IPS-NIHi7 (cell line): ENCODE measurements around the gene AKNA.

Experiments
- DNase-seq: peaks from one replicate; pipeline ENCODE4 v3.0.0; 2012; ENCODE audit warnings: mixed read lengths; ENCODE audit errors: extremely low spot score

Gene AKNA

GRCh38 chr9:114417511-114417910 lies 29.7 kb upstream of the AKNA start:
- DNase-seq = no peak

DNA sequence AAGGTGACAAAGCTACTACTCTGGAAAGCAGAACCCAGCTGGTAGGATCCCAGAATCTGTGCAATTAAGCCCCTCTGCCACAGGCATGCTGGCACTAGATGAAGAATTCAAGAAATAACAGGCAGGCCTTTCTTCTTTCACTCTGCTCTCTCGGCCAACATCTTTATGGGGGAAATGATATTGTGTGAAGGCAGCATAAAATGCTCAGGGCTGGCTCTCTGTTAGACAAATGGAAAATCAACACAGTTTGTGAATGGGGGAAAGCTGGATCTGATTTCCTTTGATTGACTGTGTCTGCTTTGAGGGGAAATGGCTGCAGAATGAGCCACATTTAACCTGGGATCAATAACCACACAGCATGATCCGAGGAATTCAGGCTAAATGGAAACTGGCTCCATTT lies 29.1 kb upstream of the AKNA start:
- no peak for DNase-seq

- no peak for DNase-seq
Observed at GRCh38 chr9:114416290-114416689, 28.5 kb upstream of the AKNA start.

DNA sequence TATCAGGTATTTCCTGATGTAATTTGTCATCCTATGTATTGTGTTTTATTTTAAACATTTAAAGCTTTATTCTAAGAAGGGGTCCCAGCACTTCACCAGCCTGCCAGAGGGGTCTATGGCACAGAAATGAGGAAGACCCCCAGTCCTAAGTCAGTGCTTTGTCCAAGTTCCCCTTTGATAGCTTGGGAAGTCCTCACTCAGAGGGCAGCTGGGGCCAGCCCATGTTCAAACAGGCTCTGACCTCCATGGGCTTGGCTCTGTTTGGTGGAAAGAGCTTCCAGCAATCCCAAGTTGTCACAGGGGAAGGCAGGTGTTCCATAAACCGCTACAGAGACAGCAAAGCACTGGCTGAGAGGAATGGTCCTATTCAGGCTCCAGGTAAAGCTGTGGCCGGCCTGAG lies 26.6 kb upstream of the AKNA start:
- no peak for DNase-seq

GRCh38 chr9:114413861-114414301 lies 26.1 kb upstream of the AKNA start:
- no peak for DNase-seq

- no peak for DNase-seq
Observed at GRCh38 chr9:114412048-114412683, 24.4 kb upstream of the AKNA start.

DNA sequence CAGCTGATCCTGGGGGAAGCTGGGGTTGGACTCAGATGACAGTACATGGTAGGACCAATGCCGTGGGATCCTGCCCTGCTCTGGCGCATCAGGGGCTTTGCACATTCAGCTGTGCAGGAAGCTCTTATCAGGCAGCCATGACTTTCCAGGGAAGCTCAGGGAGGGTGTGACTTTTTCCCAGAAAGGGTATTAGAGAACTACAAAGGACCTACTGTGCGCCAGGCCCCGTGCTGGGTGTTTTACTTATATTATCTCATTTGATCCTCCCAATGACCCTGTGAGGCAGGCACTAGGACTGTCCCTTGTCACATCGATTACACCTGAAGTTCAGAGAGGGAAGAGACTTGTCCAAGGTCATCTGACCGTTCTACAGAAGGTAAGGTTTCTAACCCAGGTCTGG lies 23.7 kb upstream of the AKNA start:
- no peak for DNase-seq

DNA sequence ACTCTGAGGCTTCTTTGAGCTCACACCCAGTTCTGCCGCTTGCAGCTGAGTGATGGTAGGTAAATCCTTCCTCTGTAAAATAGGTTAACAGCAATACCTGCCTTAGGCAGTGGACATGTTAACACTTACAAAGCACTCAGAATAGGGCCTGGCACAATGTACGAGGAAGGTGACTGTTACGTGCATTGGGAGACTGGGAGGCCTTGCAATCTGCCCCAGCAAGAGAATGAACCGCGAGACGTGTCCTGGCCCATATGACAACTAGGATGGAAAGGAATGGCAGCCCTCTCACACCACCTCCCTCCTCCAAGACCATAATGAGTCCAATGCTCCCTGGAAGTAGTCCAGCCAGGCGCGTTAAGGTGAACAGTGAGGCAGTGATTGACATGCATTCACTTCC lies 23.1 kb upstream of the AKNA start:
- DNase-seq = no peak

DNA sequence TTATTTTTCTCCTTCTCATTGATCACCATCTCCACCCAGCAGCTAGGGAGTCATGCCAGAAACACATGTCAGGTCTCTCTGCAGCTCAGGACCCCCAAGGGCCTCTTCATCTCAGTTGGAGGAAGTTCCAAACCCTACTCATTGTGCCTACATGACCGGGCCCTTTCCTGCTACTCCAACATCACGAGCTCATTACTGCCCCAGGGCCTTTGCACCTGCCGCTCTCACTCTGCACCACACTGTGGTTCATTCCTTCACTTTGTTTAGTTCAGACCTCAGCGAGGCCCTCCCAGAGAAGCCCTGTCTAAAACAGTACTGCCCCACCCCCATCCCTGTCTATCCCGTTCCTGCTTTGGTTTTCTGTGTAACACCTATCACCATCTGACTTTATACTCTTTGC lies 22.1 kb upstream of the AKNA start:
- no peak for DNase-seq

DNA sequence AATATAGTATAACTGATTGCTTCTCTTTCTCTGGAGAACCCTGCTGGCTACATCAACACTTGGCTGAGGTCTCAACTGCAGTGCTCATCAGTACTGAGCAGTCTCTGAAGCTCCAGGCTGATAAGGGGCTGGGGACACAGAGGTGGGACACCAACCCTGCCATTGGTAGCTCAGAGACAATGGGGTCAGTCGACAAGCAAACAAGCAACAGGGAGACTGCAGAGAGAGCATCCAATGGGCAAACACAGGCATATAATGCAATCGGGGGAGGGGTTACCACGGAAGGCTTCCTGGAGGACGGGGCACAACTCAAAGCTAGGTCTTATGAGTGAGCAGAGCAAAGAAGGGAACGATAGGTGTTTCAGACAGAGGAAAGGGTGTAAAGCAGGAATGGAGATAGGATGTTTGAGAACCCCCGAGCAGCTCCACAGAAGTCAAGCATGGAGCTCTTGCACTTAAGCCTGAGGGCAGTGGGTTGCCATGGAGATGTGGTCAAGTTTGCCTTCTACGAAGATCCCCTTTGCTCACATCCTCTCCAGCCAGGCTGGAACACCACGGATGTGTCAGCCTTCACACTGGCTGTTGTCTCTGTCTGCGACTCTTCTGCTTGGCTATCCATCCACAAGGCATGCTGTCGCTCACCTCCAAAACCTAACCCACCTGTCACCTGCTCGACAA lies 21.5 kb upstream of the AKNA start:
- no peak for DNase-seq

- no peak for DNase-seq
Observed at GRCh38 chr9:114408645-114409044, 20.9 kb upstream of the AKNA start.

DNA sequence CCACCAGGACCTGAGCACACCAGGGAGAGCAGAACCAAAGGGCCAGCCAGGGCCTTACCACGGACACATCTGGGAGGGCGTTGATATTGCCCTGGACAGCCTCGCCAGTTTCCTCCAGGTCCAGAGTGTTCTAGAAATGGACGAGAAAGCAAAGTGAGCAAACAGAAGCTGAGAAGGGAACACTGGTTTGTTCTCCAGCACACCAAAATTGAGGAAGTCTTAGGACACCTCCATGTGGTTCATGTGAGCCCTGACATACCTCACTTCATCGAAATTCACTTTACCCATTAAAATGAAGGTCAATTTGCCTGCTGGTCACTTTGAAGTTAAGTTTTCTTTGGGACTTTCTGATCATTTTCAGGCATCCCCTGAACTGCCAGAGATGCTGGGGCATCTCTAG lies 20.1 kb upstream of the AKNA start:
- no peak for DNase-seq

DNA sequence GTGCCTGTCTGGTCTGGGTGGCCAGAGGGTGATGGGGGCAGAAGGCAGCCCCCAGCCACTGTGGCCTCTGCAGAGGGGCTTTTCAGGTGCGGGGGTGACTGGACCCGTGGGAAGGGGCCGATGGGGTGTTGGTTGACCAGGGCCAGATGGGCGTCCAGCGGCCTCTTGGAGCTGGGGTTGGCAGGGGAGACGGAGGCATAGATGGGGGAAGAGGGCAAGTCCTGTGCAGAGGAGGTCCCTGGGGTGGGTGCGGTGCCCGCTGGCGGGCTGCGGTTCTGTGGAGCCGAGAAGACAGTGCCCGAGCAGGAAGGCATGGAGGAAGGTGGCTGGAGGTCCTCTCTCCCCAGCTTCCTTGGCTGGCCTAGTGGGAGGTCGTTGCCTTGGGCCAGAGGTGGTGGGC lies 18.7 kb upstream of the AKNA start:
- no peak for DNase-seq

DNA sequence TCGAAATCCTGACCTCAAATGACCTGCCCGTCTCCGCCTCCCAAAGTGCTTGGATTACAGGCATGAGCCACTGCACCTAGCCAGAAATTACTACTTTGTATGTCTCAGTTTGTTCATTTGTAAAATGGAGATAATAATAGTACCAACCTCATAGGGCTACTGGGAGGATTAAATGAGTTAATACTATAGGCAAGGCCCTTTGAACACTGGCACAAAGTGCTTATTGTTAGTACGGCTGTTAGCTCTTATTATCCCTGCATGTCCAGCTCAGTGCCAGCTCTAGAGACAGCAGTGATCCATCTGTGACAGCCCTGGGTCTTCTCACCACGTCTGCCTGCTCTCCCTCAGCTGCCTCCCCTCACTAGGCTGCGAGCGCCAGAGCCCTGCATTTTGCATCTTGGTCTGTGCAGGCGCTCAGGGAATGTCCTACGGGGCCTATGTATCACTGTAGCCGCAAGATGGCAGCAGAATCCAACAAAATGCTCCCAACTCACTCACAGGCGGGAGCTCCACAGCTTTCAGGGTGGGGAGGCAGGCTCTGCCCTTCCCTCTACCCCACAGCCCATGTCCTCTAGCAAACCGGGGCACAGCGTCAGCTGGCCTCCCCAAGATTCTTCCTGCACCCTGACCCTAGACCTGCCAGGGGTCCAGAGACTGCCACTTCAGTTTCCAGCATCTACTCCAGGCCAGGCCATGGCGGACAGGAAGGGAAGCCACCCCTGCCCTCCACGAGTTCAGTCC lies 17.7 kb upstream of the AKNA start:
- DNase-seq = peak; percentile 90

- DNase-seq = no peak
Observed at GRCh38 chr9:114404531-114404930, 16.7 kb upstream of the AKNA start.

DNA sequence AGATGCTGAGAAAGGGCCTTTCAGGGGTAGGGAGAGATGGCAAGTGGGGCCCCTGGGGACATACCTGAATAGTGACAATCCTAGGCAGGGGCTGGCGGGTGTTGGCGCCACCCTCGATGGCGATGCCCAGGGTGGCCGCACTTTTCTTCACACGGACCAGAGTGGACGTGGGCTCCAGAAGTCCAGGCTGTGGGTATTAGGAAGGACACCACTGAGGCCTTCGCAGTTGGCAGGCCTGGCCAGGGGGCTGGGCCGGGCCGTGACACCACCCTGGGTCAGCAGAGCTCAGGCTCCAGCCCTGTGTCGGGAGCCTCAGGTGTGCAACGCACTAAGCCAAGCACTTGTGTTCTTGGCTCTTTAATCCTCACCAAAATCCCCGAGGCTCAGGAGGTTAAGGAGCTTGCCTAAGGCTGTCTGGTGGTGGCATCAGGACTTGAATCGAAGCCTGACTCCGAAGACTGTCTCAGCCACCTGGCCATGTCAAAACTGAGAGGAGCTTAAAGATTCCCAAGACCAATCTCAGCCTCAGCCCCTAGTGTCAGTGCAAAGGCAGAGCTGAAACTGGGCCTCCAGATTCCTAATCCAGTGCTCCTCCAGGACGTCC lies 15.5 kb upstream of the AKNA start:
- DNase-seq = no peak

DNA sequence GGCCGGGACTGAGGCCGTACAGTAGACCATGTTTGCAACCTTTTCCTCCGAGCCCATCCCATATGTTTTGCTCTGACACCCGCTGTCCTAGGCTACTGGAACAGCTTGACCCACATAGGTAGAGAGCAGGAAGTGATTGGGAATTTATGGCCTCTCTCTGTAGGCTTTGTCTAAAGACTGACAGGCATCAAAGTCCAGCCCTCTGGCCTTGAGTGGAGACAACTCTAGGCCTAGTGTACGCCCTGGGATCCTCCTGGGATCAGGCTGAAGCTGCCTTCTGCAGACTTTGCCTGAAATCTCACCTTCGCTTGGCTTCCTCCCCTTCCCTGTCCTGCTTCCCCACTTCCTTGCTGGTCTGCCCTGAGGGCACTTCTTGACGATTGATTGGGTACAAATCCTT lies 13.6 kb upstream of the AKNA start:
- DNase-seq = no peak

GRCh38 chr9:114400772-114401171 lies 13.0 kb upstream of the AKNA start:
- no peak for DNase-seq

- DNase-seq = no peak
Observed at GRCh38 chr9:114400219-114400618, 12.4 kb upstream of the AKNA start.

GRCh38 chr9:114399381-114399780 lies 11.6 kb upstream of the AKNA start:
- DNase-seq = no peak

GRCh38 chr9:114397848-114398605 lies 10.2 kb upstream of the AKNA start:
- DNase-seq = peak; percentile 98
